CD8-positive, alpha-beta memory T cell (primary cell): Measurements from ENCODE around the gene KIAA1614. TPM values are rescaled to one million over a fixed set of nuclear protein-coding genes. Genes with fewer than 3 reads are reported as not detected.
A peak's percentile ranks its signal among the peaks of the same experiment; 100 is the strongest.

Experiments used
- CTCF ChIA-PET: fragments of 350-600 bp; sonication (Branson Sonifier 250); formaldehyde crosslinking; loops from one replicate; lab custom pipeline; 2021; ENCODE audit warnings: antibody characterized with exemption; lab: Charles Lee
- POLR2A ChIA-PET: fragments of 350-600 bp; sonication (Branson Sonifier 250); formaldehyde crosslinking; loops from one replicate; lab custom pipeline; 2021; ENCODE audit warnings: antibody characterized with exemption; lab: Charles Lee
- DNase-seq, 5 donors: peaks; one replicate each; pipeline versions ENCODE4 v3.0.0 to v3.0.0-alpha.2; 2020 to 2022; ENCODE audit warnings: mixed read lengths in 1 of 5
- H3K27ac ChIP-seq: one replicate; pipeline ENCODE4 v1.7.0; 2013; ENCODE audit warnings: low read depth, mild to moderate bottlenecking, low read length, moderate library complexity
- H3K27me3 ChIP-seq: 2 replicates; pipeline ENCODE4 v1.7.0; 2013; ENCODE audit warnings: low read length, mild to moderate bottlenecking; ENCODE audit not compliant: insufficient read depth, poor library complexity, severe bottlenecking
- H3K36me3 ChIP-seq: 2 replicates; pipeline ENCODE4 v1.7.0; 2013; ENCODE audit warnings: mild to moderate bottlenecking, low read length, moderate library complexity; ENCODE audit not compliant: insufficient read depth
- H3K4me1 ChIP-seq: 2 replicates; pipeline ENCODE4 v1.7.0; 2013; ENCODE audit warnings: mild to moderate bottlenecking, low read length, moderate library complexity; ENCODE audit not compliant: insufficient read depth
- H3K4me3 ChIP-seq: 2 replicates; pipeline ENCODE4 v1.7.0; 2013; ENCODE audit warnings: mild to moderate bottlenecking, low read length
- H3K9me3 ChIP-seq: 2 replicates; pipeline ENCODE4 v1.7.0; 2013; ENCODE audit warnings: mild to moderate bottlenecking, low read length
- H3K27ac Mint-ChIP-seq, 8 donors: one replicate each; pipeline ENCODE4 v1.8.0; 2020 to 2021; ENCODE audit warnings: mixed read lengths in 8 of 8, mild to moderate bottlenecking in 6 of 8, inconsistent platforms in 3 of 8, moderate library complexity in 3 of 8
- H3K27me3 Mint-ChIP-seq, 2 donors: one replicate each; pipeline ENCODE4 v1.8.0; 2020 to 2021; ENCODE audit warnings: mixed read lengths in 2 of 2, mild to moderate bottlenecking in 1 of 2, moderate library complexity in 1 of 2
- H3K36me3 Mint-ChIP-seq, 3 donors: one replicate each; pipeline ENCODE4 v1.8.0; 2020 to 2021; ENCODE audit warnings: mixed read lengths in 3 of 3, inconsistent platforms in 1 of 3, mild to moderate bottlenecking in 1 of 3
- H3K4me1 Mint-ChIP-seq, 3 donors: one replicate each; pipeline ENCODE4 v1.8.0; 2020 to 2021; ENCODE audit warnings: mixed read lengths in 3 of 3, inconsistent platforms in 1 of 3, mild to moderate bottlenecking in 1 of 3
- H3K4me3 Mint-ChIP-seq, 7 donors: one replicate each; pipeline ENCODE4 v1.8.0; 2020 to 2021; ENCODE audit warnings: mixed read lengths in 7 of 7, mild to moderate bottlenecking in 6 of 7, moderate library complexity in 4 of 7, inconsistent platforms in 2 of 7
- H3K9me3 Mint-ChIP-seq, 5 donors: one replicate each; pipeline ENCODE4 v1.8.0; 2020 to 2022; ENCODE audit warnings: mixed read lengths in 5 of 5, mild to moderate bottlenecking in 3 of 5, moderate library complexity in 2 of 5, inconsistent platforms in 1 of 5
- polyA plus RNA-seq: library from polyadenylated mRNA; unstranded; fragments of 300-500 nt; fragmentation: Illumina TruSeq; gene quantifications from one replicate; pipeline ENCODE4 v1.2.3, GENCODE V29; 2021
- total RNA-seq, 2 experiments: library from RNA; stranded (reverse); gene quantifications; one replicate each; pipeline ENCODE4 v1.2.3, GENCODE V29; 2021

KIAA1614 gene
- total and polyA plus RNA-seq, 3 experiments from 2014 or later, result 0.10 to 0.49 (median 0.22) TPM

- CTCF ChIA-PET, result no interaction called here
- Mint-ChIP-seq H3K4me1 (peaks cover 7 to 26% (median 24%) of the 10 kb centered on the region in 3 donors), H3K4me3 (peak overlapping the region in 2 of 7 donors; percentile 19 to 22), H3K9me3 (no peaks in the 10 kb centered on the region), H3K27me3 (peaks cover 17 to 47% of the 10 kb centered on the region in 2 donors), H3K27ac (no peak overlapping the region), H3K36me3 (no peaks in the 10 kb centered on the region)
- Histone ChIP-seq H3K4me3 (no peak overlapping the region), H3K27me3 (peaks cover 3% of the 10 kb centered on the region), H3K27ac (no peak overlapping the region), H3K4me1 (no peaks in the 10 kb centered on the region), H3K9me3 (no peaks in the 10 kb centered on the region), H3K36me3 (no peaks in the 10 kb centered on the region)
- DNase-seq, result no peak
- POLR2A ChIA-PET, result no interaction called here
Measured at GRCh38 chr1:180912211-180912800, 391 bp upstream of the KIAA1614 start.

DNA sequence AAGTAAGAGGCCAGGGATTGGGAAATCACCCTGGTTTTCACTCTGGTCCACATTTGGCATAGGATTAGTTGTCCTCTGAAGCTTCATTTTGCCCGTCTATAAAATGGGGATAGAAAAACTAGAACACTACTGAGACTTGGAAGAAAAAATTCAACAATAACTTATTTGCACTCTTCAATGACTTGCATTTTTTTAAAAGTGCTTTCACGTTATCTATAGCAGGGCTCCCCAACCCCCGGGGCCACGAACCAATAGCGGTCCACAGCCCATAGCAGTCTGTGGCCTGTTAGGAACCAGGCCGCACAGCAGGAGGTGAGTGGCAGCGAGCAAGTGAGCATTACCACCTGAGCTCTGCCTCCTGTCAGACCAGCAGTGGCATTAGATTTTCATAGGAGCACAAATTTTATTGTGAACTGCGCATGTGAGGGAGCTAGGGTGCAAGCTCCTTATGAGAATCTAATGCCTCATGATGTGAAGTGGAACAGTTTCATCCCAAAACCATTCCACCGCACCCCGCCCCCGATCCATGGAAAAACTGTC lies 2.8 kb downstream of the KIAA1614 start:
- DNase-seq, result no peak
- Histone ChIP-seq H3K4me1 (no peaks in the 10 kb centered on the region), H3K27me3 (peaks cover 3% of the 10 kb centered on the region), H3K9me3 (no peaks in the 10 kb centered on the region), H3K4me3 (no peak overlapping the region), H3K27ac (no peak overlapping the region), H3K36me3 (no peaks in the 10 kb centered on the region)
- H3K27ac Mint-ChIP-seq, result no peak overlapping the region
- ChIA-PET CTCF (no interaction called here), POLR2A (no interaction called here)
- H3K9me3 Mint-ChIP-seq, result no peaks in the 10 kb centered on the region
- H3K36me3 Mint-ChIP-seq, result no peaks in the 10 kb centered on the region
- peaks cover 2 to 16% (median 12%) of the 10 kb centered on the region in 3 donors for H3K4me1 Mint-ChIP-seq
- peaks cover 17 to 31% of the 10 kb centered on the region in 2 donors for H3K27me3 Mint-ChIP-seq
- H3K4me3 Mint-ChIP-seq, result no peak overlapping the region

- Histone ChIP-seq H3K27ac (no peak overlapping the region), H3K27me3 (peaks cover 3% of the 10 kb centered on the region), H3K4me1 (no peaks in the 10 kb centered on the region), H3K36me3 (no peaks in the 10 kb centered on the region), H3K4me3 (no peak overlapping the region), H3K9me3 (no peaks in the 10 kb centered on the region)
- no peak for DNase-seq
- H3K27me3 Mint-ChIP-seq, result peaks cover 17 to 26% of the 10 kb centered on the region in 2 donors
- no peaks in the 10 kb centered on the region for H3K36me3 Mint-ChIP-seq
- CTCF ChIA-PET, result no interaction called here
- H3K9me3 Mint-ChIP-seq, result no peaks in the 10 kb centered on the region
- POLR2A ChIA-PET, result no interaction called here
- no peak overlapping the region for H3K4me3 Mint-ChIP-seq
- H3K4me1 Mint-ChIP-seq, result peaks cover 2 to 16% (median 12%) of the 10 kb centered on the region in 3 donors
- H3K27ac Mint-ChIP-seq, result no peak overlapping the region
Measured at GRCh38 chr1:180916012-180916770, 3.5 kb downstream of the KIAA1614 start.

DNA sequence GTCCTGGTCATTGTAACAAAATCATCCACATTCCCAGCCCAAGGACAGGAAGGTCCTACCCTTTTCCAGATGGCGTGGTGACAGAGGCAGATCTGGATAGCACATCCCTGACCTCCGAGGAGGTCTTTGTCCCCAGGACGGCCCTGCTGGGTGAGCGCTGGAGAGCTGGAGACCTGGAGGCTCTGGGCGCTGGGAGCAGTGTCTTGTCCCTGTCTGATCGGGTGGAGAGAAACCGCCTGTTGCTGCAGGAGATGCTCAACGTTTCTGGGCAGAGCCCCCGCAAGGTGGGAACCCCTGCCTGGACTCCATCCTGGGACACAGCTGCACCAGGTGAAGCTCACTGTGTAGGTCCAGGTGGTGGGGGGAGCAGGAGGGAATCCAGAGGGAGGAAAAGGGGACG lies 4.1 kb downstream of the KIAA1614 start:
- Mint-ChIP-seq H3K36me3 (no peaks in the 10 kb centered on the region), H3K27ac (no peak overlapping the region), H3K4me1 (peaks cover 0 to 12% (median 8%) of the 10 kb centered on the region in 3 donors), H3K9me3 (no peaks in the 10 kb centered on the region), H3K4me3 (no peak overlapping the region), H3K27me3 (peaks cover 12 to 21% of the 10 kb centered on the region in 2 donors)
- ChIA-PET CTCF (no interaction called here), POLR2A (no interaction called here)
- no peak overlapping the region for H3K27ac ChIP-seq
- H3K9me3 ChIP-seq, result no peaks in the 10 kb centered on the region
- no peaks in the 10 kb centered on the region for H3K36me3 ChIP-seq
- DNase-seq, result no peak
- H3K4me1 ChIP-seq, result no peaks in the 10 kb centered on the region
- peaks cover under 1% of the 10 kb centered on the region for H3K27me3 ChIP-seq
- H3K4me3 ChIP-seq, result no peak overlapping the region

DNA sequence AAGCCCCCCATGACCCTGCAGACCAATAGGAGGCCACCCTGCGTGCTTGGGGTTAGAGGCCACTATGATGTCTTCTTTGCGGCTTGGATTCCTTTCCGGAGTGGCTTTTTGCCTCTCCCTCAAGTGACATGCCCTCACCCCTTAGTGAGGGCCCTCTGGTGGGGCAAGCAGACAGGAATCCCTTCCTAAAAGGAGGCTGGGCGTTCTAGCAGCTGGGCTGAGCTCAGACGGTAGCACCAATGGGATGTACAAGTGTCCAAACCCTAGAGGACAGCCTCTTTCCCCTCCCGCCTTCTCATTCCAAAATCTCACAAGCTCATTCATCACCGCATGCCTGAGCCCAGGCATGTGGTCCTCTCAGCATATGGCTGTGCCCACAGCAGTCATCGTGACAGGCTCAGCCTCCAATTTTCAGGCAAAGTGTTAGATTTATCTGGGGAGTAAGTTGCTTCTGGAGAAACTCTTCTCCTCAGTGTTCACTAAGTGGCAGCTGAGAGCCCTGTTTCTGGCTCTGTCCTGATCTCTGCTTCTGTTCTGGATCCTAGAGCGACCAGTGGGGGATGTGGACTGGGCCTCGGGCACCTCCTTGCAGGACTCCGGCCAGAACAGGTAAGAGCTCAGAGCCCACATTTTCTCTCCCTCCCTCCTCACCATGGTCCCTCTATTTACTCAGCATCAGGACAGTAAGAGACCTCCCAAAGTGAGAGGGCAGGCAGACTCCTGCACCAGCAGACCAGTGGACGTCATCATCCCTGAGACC lies 4.8 kb downstream of the KIAA1614 start:
- Histone ChIP-seq H3K4me1 (no peaks in the 10 kb centered on the region), H3K36me3 (no peaks in the 10 kb centered on the region), H3K9me3 (no peaks in the 10 kb centered on the region), H3K4me3 (no peak overlapping the region), H3K27me3 (no peaks in the 10 kb centered on the region), H3K27ac (no peak overlapping the region)
- no peaks in the 10 kb centered on the region for H3K36me3 Mint-ChIP-seq
- peaks cover 0 to 9% (median 7%) of the 10 kb centered on the region in 3 donors for H3K4me1 Mint-ChIP-seq
- H3K9me3 Mint-ChIP-seq, result no peaks in the 10 kb centered on the region
- DNase-seq, result no peak
- H3K4me3 Mint-ChIP-seq, result no peak overlapping the region
- ChIA-PET CTCF (no interaction called here), POLR2A (no interaction called here)
- peak overlapping the region in 1 of 8 donors; percentile 63 for H3K27ac Mint-ChIP-seq
- peaks cover 11 to 18% of the 10 kb centered on the region in 2 donors for H3K27me3 Mint-ChIP-seq

- no peak overlapping the region for H3K4me3 ChIP-seq
- no peaks in the 10 kb centered on the region for H3K27me3 ChIP-seq
- Mint-ChIP-seq H3K36me3 (no peaks in the 10 kb centered on the region), H3K27me3 (peaks cover 11 to 16% of the 10 kb centered on the region in 2 donors), H3K27ac (no peak overlapping the region), H3K4me3 (no peak overlapping the region), H3K4me1 (peaks cover 0 to 6% (median 6%) of the 10 kb centered on the region in 3 donors), H3K9me3 (no peaks in the 10 kb centered on the region)
- CTCF ChIA-PET, result no interaction called here
- no peaks in the 10 kb centered on the region for H3K36me3 ChIP-seq
- no peaks in the 10 kb centered on the region for H3K4me1 ChIP-seq
- DNase-seq, result no peak
- POLR2A ChIA-PET, result no interaction called here
- no peaks in the 10 kb centered on the region for H3K9me3 ChIP-seq
- no peak overlapping the region for H3K27ac ChIP-seq
Measured at GRCh38 chr1:180918519-180918918, 5.8 kb downstream of the KIAA1614 start.

- H3K9me3 ChIP-seq, result no peaks in the 10 kb centered on the region
- DNase-seq, result no peak
- no peaks in the 10 kb centered on the region for H3K36me3 ChIP-seq
- no peak overlapping the region for H3K27ac Mint-ChIP-seq
- no peak overlapping the region for H3K27ac ChIP-seq
- H3K4me3 Mint-ChIP-seq, result no peak overlapping the region
- H3K27me3 Mint-ChIP-seq, result peaks cover 13 to 14% of the 10 kb centered on the region in 2 donors
- no peak overlapping the region for H3K4me3 ChIP-seq
- H3K4me1 ChIP-seq, result no peaks in the 10 kb centered on the region
- H3K4me1 Mint-ChIP-seq, result no peaks in the 10 kb centered on the region
- H3K36me3 Mint-ChIP-seq, result no peaks in the 10 kb centered on the region
- ChIA-PET CTCF (no interaction called here), POLR2A (no interaction called here)
- H3K27me3 ChIP-seq, result no peaks in the 10 kb centered on the region
- H3K9me3 Mint-ChIP-seq, result no peaks in the 10 kb centered on the region
Measured at GRCh38 chr1:180919183-180919700, 6.5 kb downstream of the KIAA1614 start.
